GM23338 (cell line): ENCODE measurements around the gene MAP1LC3B2. TPM values are rescaled to one million over a fixed set of nuclear protein-coding genes. Genes with fewer than 3 reads are reported as not detected.

ENCODE experiments used
- ATAC-seq: fragments of 200-7000 bp; cut with Tn5 transposase; 3 replicates; pipeline ENCODE4 v1.9.1; 2020
- DNase-seq: peaks from one replicate; pipeline ENCODE4 v3.0.0-alpha.2; 2015; ENCODE audit warnings: low spot score
- H2AFZ ChIP-seq: fragments of 200-600 bp; sonication (generic); 2 replicates; pipeline ENCODE4 v1.8.0; 2016; ENCODE audit warnings: antibody characterized with exemption, mild to moderate bottlenecking, moderate library complexity
- H3F3A ChIP-seq: fragments of 200-600 bp; sonication (generic); replicated peaks from 2 replicates; pipeline ENCODE4 v1.8.0; 2017; ENCODE audit warnings: antibody characterized with exemption, mixed run types, low read depth
- H3K27ac ChIP-seq: fragments of 200-600 bp; sonication (generic); 2 replicates; pipeline ENCODE4 v1.6.1; 2016; ENCODE audit warnings: low read depth
- H3K27me3 ChIP-seq: fragments of 200-600 bp; sonication (generic); 2 replicates; pipeline ENCODE4 v1.8.0; 2016; ENCODE audit warnings: mild to moderate bottlenecking, mixed run types, moderate library complexity; ENCODE audit not compliant: insufficient read depth
- H3K36me3 ChIP-seq: fragments of 200-600 bp; sonication (generic); 2 replicates; pipeline ENCODE4 v1.8.0; 2016; ENCODE audit warnings: mild to moderate bottlenecking; ENCODE audit not compliant: insufficient read depth
- H3K4me1 ChIP-seq: fragments of 200-600 bp; sonication (generic); 2 replicates; pipeline ENCODE4 v1.8.0; 2016; ENCODE audit warnings: mild to moderate bottlenecking, moderate library complexity; ENCODE audit not compliant: insufficient read depth
- H3K4me2 ChIP-seq: fragments of 200-600 bp; sonication (generic); 2 replicates; pipeline ENCODE4 v1.7.1; 2017; ENCODE audit warnings: mixed run types
- H3K4me3 ChIP-seq: fragments of 200-600 bp; sonication (generic); 2 replicates; pipeline ENCODE4 v1.6.1; 2016; ENCODE audit warnings: mixed run types
- H3K79me2 ChIP-seq: fragments of 200-600 bp; sonication (generic); replicated peaks from 2 replicates; pipeline ENCODE4 v1.8.0; 2017; ENCODE audit warnings: mild to moderate bottlenecking; ENCODE audit not compliant: insufficient read depth
- H3K9me2 ChIP-seq: fragments of 200-600 bp; sonication (generic); 2 replicates; pipeline ENCODE4 v1.8.0; 2017; ENCODE audit not compliant: insufficient read depth
- H4K20me1 ChIP-seq: fragments of 200-600 bp; sonication (generic); replicated peaks from 2 replicates; pipeline ENCODE4 v1.8.0; 2017; ENCODE audit warnings: mild to moderate bottlenecking; ENCODE audit not compliant: insufficient read depth
- H3K27ac Mint-ChIP-seq: 2 replicates; pipeline ENCODE4 v1.8.0; 2020; ENCODE audit warnings: inconsistent platforms, mild to moderate bottlenecking, moderate library complexity, mixed read lengths
- H3K27me3 Mint-ChIP-seq: 3 replicates; pipeline ENCODE4 v1.8.0; 2022; ENCODE audit warnings: low read depth, mild to moderate bottlenecking, moderate library complexity, mixed read lengths, inconsistent platforms; ENCODE audit not compliant: insufficient read depth, poor library complexity
- H3K36me3 Mint-ChIP-seq: 3 replicates; pipeline ENCODE4 v1.8.0; 2021; ENCODE audit warnings: low read depth, mild to moderate bottlenecking, inconsistent platforms, moderate library complexity, mixed read lengths
- H3K4me1 Mint-ChIP-seq: 3 replicates; pipeline ENCODE4 v1.8.0; 2020; ENCODE audit warnings: mild to moderate bottlenecking, inconsistent platforms, mixed read lengths
- H3K4me3 Mint-ChIP-seq: 3 replicates; pipeline ENCODE4 v1.8.0; 2021; ENCODE audit warnings: moderate library complexity, mild to moderate bottlenecking, inconsistent platforms, mixed read lengths
- H3K9me3 Mint-ChIP-seq: 3 replicates; pipeline ENCODE4 v1.8.0; 2020; ENCODE audit warnings: moderate library complexity, mild to moderate bottlenecking, inconsistent platforms, mixed read lengths
- CREB1 ChIP-seq: fragments of 250-450 bp; sonication (Bioruptor Pico); IDR thresholded peaks from 2 replicates; pipeline ENCODE4 v1.5.0; 2020; ENCODE audit warnings: low read depth, mild to moderate bottlenecking, moderate library complexity
- CTCF ChIP-seq, 2 experiments: fragments of 200-600 bp in 1 of 2; sonication (generic) in 1 of 2; conservative IDR thresholded peaks; 2 replicates each; pipeline versions ENCODE4 v1.5.1 to v1.6.1; 2016 to 2017; ENCODE audit warnings: antibody characterized with exemption in 2 of 2, low read depth in 2 of 2, mild to moderate bottlenecking in 2 of 2, moderate library complexity in 1 of 2
- EZH2 ChIP-seq: fragments of 200-600 bp; sonication (generic); IDR thresholded peaks from one replicate; pipeline ENCODE4 v1.8.0; 2017; ENCODE audit warnings: antibody characterized with exemption, mild to moderate bottlenecking, low read depth; ENCODE audit not compliant: unreplicated experiment
- EZH2phosphoT487 ChIP-seq: fragments of 200-600 bp; sonication (generic); IDR thresholded peaks from one replicate; pipeline ENCODE4 v1.8.1; 2018; ENCODE audit warnings: antibody characterized with exemption; ENCODE audit not compliant: unreplicated experiment
- JUNB ChIP-seq: IDR thresholded peaks from one replicate; pipeline ENCODE4 v1.6.1; 2016; ENCODE audit warnings: antibody characterized with exemption; ENCODE audit not compliant: unreplicated experiment
- NANOG ChIP-seq: IDR thresholded peaks from 2 replicates; pipeline ENCODE4 v1.6.1; 2016; ENCODE audit warnings: antibody characterized with exemption, borderline replicate concordance
- POLR2AphosphoS5 ChIP-seq: IDR thresholded peaks from 2 replicates; pipeline ENCODE4 v1.6.1; 2016; ENCODE audit warnings: antibody characterized with exemption, low read depth
- STAT1 ChIP-seq: IDR thresholded peaks from one replicate; pipeline ENCODE4 v1.6.1; 2016; ENCODE audit warnings: antibody characterized with exemption; ENCODE audit not compliant: unreplicated experiment
- ZNF114 ChIP-seq: fragments of 250-450 bp; sonication (Bioruptor Pico); IDR thresholded peaks from 2 replicates; pipeline ENCODE4 v1.5.0; 2020; ENCODE audit warnings: mild to moderate bottlenecking, moderate library complexity
- ZNF331 ChIP-seq: fragments of 250-450 bp; sonication (Bioruptor Pico); IDR thresholded peaks from 2 replicates; pipeline ENCODE4 v1.5.0; 2020; ENCODE audit warnings: low read depth, mild to moderate bottlenecking, moderate library complexity
- polyA plus RNA-seq: library from polyadenylated mRNA; unstranded; fragments of >200 nt; fragmentation: Nextera tagmentation; extraction: Ambion mirVana; gene quantifications from 2 replicates; pipeline ENCODE4 v1.2.1, GENCODE V29; 2016
- total RNA-seq: library from RNA; depleted of rRNA; stranded (reverse); fragments of >200 nt; shearing (Covaris generic); gene quantifications from 2 replicates; pipeline ENCODE4 v1.2.3, GENCODE V29; 2014
- TF ChIP-seq, protein P1 (sequence below): fragments of 250-450 bp; sonication (Bioruptor Pico); IDR thresholded peaks from 2 replicates; pipeline ENCODE4 v1.5.0; 2020; ENCODE audit warnings: mild to moderate bottlenecking, moderate library complexity
- TF ChIP-seq, protein P2 (sequence below): IDR thresholded peaks from one replicate; pipeline ENCODE4 v1.6.1; 2018; ENCODE audit warnings: antibody characterized with exemption; ENCODE audit not compliant: unreplicated experiment
- TF ChIP-seq, protein P3 (sequence below): IDR thresholded peaks from 2 replicates; pipeline ENCODE4 v1.6.1; 2016; ENCODE audit warnings: antibody characterized with exemption

Gene MAP1LC3B2
- total and polyA plus RNA-seq, 2 experiments from 2014 or later = 1.3 to 6.7 TPM

- H3K9me2 ChIP-seq = no peaks in the 10 kb centered on the region
- no peaks in the 10 kb centered on the region for H3F3A ChIP-seq
- no peak for TF ChIP-seq EZH2phosphoT487
- TF ChIP-seq ZNF114 (CRISPR knock-in tag) = no peak
- TF ChIP-seq POLR2AphosphoS5 = no peak
- TF ChIP-seq JUNB = no peak
- TF ChIP-seq, protein P1, sequence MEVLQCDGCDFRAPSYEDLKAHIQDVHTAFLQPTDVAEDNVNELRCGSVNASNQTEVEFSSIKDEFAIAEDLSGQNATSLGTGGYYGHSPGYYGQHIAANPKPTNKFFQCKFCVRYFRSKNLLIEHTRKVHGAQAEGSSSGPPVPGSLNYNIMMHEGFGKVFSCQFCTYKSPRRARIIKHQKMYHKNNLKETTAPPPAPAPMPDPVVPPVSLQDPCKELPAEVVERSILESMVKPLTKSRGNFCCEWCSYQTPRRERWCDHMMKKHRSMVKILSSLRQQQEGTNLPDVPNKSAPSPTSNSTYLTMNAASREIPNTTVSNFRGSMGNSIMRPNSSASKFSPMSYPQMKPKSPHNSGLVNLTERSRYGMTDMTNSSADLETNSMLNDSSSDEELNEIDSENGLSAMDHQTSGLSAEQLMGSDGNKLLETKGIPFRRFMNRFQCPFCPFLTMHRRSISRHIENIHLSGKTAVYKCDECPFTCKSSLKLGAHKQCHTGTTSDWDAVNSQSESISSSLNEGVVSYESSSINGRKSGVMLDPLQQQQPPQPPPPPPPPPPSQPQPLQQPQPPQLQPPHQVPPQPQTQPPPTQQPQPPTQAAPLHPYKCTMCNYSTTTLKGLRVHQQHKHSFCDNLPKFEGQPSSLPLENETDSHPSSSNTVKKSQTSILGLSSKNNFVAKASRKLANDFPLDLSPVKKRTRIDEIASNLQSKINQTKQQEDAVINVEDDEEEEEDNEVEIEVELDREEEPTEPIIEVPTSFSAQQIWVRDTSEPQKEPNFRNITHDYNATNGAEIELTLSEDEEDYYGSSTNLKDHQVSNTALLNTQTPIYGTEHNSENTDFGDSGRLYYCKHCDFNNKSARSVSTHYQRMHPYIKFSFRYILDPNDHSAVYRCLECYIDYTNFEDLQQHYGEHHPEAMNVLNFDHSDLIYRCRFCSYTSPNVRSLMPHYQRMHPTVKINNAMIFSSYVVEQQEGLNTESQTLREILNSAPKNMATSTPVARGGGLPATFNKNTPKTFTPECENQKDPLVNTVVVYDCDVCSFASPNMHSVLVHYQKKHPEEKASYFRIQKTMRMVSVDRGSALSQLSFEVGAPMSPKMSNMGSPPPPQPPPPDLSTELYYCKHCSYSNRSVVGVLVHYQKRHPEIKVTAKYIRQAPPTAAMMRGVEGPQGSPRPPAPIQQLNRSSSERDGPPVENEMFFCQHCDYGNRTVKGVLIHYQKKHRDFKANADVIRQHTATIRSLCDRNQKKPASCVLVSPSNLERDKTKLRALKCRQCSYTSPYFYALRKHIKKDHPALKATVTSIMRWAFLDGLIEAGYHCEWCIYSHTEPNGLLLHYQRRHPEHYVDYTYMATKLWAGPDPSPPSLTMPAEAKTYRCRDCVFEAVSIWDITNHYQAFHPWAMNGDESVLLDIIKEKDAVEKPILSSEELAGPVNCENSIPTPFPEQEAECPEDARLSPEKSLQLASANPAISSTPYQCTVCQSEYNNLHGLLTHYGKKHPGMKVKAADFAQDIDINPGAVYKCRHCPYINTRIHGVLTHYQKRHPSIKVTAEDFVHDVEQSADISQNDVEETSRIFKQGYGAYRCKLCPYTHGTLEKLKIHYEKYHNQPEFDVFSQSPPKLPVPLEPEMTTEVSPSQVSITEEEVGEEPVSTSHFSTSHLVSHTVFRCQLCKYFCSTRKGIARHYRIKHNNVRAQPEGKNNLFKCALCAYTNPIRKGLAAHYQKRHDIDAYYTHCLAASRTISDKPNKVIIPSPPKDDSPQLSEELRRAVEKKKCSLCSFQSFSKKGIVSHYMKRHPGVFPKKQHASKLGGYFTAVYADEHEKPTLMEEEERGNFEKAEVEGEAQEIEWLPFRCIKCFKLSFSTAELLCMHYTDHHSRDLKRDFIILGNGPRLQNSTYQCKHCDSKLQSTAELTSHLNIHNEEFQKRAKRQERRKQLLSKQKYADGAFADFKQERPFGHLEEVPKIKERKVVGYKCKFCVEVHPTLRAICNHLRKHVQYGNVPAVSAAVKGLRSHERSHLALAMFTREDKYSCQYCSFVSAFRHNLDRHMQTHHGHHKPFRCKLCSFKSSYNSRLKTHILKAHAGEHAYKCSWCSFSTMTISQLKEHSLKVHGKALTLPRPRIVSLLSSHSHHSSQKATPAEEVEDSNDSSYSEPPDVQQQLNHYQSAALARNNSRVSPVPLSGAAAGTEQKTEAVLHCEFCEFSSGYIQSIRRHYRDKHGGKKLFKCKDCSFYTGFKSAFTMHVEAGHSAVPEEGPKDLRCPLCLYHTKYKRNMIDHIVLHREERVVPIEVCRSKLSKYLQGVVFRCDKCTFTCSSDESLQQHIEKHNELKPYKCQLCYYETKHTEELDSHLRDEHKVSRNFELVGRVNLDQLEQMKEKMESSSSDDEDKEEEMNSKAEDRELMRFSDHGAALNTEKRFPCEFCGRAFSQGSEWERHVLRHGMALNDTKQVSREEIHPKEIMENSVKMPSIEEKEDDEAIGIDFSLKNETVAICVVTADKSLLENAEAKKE (CRISPR knock-in tag) = no peak
- TF ChIP-seq, protein P2, sequence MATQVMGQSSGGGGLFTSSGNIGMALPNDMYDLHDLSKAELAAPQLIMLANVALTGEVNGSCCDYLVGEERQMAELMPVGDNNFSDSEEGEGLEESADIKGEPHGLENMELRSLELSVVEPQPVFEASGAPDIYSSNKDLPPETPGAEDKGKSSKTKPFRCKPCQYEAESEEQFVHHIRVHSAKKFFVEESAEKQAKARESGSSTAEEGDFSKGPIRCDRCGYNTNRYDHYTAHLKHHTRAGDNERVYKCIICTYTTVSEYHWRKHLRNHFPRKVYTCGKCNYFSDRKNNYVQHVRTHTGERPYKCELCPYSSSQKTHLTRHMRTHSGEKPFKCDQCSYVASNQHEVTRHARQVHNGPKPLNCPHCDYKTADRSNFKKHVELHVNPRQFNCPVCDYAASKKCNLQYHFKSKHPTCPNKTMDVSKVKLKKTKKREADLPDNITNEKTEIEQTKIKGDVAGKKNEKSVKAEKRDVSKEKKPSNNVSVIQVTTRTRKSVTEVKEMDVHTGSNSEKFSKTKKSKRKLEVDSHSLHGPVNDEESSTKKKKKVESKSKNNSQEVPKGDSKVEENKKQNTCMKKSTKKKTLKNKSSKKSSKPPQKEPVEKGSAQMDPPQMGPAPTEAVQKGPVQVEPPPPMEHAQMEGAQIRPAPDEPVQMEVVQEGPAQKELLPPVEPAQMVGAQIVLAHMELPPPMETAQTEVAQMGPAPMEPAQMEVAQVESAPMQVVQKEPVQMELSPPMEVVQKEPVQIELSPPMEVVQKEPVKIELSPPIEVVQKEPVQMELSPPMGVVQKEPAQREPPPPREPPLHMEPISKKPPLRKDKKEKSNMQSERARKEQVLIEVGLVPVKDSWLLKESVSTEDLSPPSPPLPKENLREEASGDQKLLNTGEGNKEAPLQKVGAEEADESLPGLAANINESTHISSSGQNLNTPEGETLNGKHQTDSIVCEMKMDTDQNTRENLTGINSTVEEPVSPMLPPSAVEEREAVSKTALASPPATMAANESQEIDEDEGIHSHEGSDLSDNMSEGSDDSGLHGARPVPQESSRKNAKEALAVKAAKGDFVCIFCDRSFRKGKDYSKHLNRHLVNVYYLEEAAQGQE = no peak
- TF ChIP-seq EZH2 = no peak
- TF ChIP-seq, protein P3, sequence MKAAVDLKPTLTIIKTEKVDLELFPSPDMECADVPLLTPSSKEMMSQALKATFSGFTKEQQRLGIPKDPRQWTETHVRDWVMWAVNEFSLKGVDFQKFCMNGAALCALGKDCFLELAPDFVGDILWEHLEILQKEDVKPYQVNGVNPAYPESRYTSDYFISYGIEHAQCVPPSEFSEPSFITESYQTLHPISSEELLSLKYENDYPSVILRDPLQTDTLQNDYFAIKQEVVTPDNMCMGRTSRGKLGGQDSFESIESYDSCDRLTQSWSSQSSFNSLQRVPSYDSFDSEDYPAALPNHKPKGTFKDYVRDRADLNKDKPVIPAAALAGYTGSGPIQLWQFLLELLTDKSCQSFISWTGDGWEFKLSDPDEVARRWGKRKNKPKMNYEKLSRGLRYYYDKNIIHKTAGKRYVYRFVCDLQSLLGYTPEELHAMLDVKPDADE = no peak
- no peak for TF ChIP-seq ZNF331 (CRISPR knock-in tag)
- TF ChIP-seq NANOG = no peak
- TF ChIP-seq CREB1 (CRISPR knock-in tag) = no peak
- no peak for TF ChIP-seq CTCF (conservative IDR thresholded peaks at IDR 0.05; ENCODE audit: low read depth in 2 of 2)
- TF ChIP-seq STAT1 = no peak
- Mint-ChIP-seq H3K9me3 (peaks cover 18% of the 10 kb centered on the region), H3K27me3 (peaks cover 3% of the 10 kb centered on the region), H3K27ac (no peak overlapping the region), H3K36me3 (peaks cover 2% of the 10 kb centered on the region; the same call in 1 of the 3 replicates), H3K4me1 (peaks cover 22% of the 10 kb centered on the region), H3K4me3 (no peak overlapping the region)
- no peak overlapping the region for H3K4me3 ChIP-seq
- H3K27ac ChIP-seq = no peak overlapping the region
- no peaks in the 10 kb centered on the region for H3K79me2 ChIP-seq
- peak overlapping the region; percentile 90 for H2AFZ ChIP-seq
- no peaks in the 10 kb centered on the region for H3K27me3 ChIP-seq
- no peaks in the 10 kb centered on the region for H3K36me3 ChIP-seq
- DNase-seq (no peak), ATAC-seq (no peak)
- H4K20me1 ChIP-seq = no peaks in the 10 kb centered on the region
- H3K4me2 ChIP-seq = no peak overlapping the region
- H3K4me1 ChIP-seq = 0 out of 2 replicates have a peak, but pooled peaks cover 4% of the 10 kb centered on the region
These were observed 60.9 kb downstream of the MAP1LC3B2 start for GRCh38 chr12:116620124-116620491.
